CD4-positive, alpha-beta T cell treated with Interferon alpha-2 for 1 hour (primary cell): ENCODE measurements around the gene KLHL28.
A peak's percentile ranks its signal among the peaks of the same experiment; 100 is the strongest.

Experiments used
- DNase-seq, 2 donors: peaks; one replicate each; pipeline ENCODE4 v3.0.0-alpha.2; 2020 to 2022

Gene KLHL28, protein sequence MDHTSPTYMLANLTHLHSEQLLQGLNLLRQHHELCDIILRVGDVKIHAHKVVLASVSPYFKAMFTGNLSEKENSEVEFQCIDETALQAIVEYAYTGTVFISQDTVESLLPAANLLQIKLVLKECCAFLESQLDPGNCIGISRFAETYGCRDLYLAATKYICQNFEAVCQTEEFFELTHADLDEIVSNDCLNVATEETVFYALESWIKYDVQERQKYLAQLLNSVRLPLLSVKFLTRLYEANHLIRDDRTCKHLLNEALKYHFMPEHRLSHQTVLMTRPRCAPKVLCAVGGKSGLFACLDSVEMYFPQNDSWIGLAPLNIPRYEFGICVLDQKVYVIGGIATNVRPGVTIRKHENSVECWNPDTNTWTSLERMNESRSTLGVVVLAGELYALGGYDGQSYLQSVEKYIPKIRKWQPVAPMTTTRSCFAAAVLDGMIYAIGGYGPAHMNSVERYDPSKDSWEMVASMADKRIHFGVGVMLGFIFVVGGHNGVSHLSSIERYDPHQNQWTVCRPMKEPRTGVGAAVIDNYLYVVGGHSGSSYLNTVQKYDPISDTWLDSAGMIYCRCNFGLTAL

DNA sequence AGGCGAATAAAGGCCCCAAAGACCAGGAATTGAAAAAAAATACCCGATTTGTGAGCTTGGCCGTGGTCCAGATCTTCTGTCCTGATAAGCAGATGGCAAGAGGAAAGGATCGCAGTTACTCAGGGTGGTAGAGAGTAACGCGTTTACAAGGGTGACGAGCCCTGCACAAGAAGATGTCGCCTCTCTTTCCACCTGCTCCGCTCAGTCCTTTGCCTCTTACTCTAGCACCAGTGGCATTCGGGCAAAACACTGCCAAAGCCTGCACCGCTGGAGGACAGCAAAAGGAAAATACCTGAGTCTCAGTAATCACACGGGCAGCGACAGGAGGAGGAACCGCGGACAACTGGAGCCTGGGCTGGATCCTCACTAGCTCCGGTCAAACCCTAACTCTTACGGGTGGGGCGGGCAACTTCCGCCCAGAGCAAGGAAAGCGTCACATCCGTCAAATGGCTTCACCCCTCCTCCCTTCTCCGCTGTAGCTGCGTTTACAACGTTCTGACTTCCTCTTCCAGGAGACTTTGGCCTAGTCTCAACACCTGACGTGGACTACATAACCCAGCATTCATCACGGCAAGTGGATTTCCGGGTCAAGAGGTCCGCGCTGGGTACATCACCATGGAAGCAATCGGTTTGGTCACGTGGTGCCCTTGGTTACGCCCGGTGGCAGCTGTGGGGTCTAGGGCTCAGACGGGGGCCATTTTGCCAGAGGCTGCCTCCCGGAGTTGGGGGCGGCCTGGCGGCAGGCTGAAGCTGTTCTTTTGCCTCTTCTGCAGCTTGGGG, at the start of gene KLHL28, which contains the start of gene TOGARAM1:
Gene KLHL28 (minus strand): TSS at position 394 of the 780 bp plus-strand sequence. CDS start 16,019 bp downstream, outside the sequence.
Gene TOGARAM1 (plus strand): TSS at position 637 of the 780 bp plus-strand sequence. CDS start 232 bp downstream, outside the sequence.
- peak; percentile 98 to 99 for DNase-seq

DNA sequence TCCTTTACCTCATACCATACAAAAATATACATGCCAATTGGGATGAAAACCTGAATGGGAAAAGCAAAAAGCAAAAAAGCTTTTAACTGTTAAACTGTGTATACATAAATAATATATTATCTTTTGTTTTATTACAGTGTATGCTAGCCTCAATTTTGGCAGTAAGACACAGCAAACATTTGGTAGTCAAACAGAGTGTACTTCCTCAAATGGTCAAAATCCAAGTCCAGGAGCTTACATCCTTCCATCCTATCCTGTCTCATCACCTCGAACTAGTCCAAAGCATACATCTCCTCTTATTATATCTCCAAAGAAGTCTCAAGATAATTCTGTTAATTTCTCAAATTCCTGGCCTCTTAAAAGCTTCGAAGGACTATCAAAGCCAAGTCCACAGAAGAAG, 42.2 kb upstream of the KLHL28 start:
- no peak for DNase-seq

DNA sequence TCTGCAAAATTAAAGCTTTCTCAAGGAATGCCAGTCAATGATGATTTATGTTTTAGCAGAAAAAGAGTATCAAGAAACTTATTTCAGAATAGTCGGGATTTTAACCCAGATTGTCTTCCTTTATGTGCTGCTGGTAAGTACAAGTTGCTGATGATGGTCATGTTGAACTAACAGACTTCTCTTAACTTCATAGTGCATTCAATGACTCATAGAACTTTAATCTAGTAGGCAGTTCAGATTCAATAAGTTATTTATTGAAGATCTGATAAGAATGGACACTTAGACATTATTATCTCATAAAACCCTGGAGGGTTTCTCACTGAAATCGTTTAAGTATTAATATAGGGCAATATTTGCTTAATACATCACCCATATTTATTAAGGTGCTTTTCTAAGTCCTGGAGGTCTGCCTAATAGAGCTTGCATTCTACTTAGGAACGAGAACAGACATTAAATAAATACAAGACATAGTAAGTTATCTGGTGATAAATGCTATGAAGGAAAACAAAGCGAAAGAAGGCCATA, 34.1 kb upstream of the KLHL28 start:
- DNase-seq: no peak

DNA sequence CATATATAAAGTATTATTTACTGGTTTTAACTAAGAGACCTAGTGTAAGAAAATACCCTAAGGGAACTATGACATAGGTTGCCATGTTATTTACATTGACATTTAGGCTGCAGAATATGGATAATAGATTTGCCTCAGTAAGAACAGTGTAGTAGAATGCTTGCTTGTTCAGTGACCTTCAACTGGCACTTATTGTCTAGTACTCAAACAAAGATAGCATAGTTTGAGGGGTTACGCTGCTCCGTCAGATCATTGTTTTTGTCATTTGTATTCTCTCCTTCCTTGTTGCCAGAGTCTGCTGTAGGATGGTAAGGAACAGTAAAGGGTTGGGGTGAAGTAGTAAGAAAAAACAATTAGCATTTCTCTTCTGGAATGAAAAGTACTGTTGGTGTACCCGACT, 33.4 kb upstream of the KLHL28 start:
- DNase-seq: no peak

DNA sequence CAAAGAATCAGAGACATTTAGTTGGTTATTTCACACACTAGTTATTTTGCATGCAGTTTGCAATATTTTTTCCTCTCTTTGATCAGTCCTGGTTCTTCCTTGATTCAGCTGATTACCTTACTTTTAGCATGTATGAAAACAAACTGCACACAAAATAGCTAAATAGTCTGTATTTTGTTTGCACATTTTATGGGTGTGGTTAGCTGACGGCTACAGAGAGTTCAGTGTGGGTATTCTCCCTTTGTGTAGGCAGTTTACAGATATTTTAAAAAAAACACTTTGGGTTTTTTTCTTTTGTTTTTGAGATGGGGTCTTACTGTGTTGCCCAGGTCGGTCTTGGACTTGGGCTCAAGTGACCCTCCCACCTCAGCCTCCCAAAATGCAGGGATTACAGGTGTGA, 28.8 kb upstream of the KLHL28 start:
- DNase-seq: no peak

DNA sequence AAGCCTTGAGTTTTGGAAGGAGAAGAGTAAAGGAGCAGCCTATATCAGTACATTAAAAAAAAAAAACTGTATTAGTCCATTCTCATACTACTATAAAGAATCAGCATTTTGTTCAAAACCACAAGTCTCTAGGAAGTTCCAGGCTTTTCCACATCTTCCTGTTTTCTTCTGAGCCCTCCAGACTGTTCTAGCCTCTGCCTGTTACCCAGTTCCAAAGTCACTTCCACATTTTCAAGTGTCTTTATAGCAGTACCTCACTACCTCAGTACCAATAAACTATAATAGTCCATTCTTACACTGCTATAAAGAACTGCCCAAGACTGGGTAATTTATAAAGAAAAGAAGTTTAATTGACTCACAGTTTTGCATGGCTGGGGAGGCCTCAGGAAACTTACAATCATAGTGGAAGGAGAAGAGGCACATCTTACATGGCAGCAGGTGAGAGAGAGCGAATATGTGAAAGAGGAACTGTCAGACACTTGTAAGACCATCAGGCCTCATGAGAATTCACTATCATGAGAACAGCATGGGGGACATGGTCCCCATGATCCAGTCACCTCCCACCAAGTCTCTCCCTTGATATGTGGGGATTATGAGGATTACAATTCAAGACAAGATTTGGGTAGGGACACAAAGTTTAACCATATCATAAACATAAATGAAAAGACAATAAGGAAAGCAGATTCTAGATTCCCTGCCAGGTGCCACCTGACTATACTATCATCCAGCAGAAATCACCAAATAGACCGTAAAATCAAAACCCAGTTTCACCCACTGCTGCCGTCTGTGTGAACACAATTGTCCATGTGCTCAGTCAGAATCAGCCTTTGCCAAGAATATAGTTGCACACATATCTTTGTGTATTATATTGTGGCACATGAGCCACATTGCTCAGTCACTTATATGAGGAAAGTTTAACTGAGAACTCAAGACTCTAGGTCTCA, 28.0 kb upstream of the KLHL28 start:
- no peak for DNase-seq

DNA sequence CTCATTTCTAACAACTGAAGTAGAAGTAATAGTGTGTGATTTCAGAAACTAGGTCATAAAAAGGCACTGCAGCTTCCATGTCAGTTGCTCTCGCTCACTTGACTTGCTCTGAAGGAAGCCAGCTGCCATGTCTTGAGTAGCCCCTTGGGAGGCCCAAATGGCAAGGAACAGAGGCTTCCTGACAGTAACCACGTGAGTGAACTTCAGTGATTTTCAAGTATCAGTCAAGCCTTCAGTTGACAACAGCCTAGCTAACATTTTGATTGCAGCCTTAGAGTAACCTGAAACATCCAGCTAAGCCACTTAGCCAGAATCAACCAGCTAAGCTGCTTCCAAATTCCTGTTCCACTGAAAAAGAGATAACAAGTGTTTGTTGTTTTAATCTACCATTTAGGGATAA, 26.9 kb upstream of the KLHL28 start:
- no peak for DNase-seq

DNA sequence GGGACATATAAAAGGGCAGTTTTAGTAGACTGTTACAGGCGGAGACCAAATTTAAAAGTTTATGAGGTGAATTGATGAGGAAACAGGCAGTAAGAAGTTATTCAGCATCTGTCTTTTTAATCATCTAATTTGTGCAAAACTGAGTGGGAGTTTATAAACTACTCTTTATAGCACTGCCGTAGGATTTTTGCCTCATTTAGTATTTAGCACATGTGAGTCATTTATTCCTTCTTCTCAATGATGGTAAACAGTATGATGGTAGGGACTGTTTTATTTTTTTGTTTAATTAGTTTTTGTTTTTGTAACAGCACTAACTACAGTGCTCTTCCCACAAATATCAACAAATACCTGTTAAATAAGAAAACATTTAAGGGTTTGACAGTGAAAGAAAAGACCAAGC, 20.8 kb upstream of the KLHL28 start:
- no peak for DNase-seq

DNA sequence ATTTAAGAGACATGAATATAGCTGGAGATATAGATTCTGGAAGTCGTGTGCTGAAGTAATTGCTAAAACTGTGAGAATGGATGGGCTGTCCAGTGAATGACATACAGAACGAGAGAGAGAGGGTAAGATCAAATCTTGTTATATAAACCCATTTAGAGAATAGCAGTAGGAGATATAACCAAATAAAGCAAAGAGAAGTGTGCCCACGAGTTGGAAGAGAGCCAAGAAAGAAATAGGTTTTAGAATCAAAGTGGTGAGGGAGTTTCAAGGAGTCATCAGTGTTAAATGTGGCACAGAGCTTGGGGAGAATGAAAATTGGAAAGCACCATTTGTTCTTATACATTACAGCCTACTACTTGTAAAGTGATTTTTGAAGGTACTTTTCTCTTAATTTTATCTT, 19.5 kb upstream of the KLHL28 start:
- no peak for DNase-seq

DNA sequence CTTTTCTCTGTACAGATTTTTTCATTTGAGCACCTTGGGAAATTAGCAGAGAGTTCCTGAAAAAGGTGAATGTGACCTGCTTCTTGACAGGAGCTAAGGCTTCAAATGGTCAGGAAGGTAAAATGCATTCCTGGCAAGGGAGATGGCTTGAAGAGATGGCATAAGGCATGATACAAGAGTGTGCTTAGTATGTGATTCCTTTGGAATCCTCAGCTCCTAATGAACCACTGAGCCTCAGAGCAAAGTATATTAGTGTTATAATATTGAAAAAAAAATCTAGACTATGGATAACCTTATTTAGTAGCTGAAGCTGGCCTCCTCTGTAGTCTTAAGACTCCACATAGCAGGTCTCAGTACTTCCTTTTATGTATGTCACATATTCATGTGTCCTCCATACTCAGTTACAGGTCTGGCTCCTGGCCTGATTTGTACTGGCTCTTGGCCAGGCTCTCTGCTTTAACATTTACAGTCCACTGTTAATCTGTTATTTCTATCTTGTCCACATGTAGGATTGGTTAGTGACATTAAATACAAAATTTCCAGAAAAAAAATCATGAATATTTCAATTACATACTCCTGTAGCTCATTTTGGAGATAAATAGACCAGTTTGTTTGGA, 18.1 kb upstream of the KLHL28 start:
- DNase-seq: no peak

DNA sequence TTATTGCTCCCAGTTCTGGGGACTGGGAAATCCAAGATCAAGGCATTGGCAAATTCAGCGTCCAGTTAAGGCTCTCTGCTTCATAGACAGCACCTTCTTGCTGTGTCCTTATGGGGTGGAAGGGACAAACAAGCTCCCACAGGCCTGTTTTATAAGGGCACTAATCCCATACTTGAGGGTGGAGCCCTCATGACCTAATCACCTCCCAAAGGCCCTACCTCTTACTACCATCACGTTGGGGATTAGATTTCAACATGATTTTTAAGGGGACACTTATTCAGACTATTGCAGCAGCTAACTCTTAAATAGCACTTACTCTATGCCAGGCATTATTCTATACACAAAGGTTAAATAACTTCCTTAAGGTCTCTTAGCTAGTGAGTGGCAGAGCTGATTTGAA, 17.5 kb upstream of the KLHL28 start:
- no peak for DNase-seq

DNA sequence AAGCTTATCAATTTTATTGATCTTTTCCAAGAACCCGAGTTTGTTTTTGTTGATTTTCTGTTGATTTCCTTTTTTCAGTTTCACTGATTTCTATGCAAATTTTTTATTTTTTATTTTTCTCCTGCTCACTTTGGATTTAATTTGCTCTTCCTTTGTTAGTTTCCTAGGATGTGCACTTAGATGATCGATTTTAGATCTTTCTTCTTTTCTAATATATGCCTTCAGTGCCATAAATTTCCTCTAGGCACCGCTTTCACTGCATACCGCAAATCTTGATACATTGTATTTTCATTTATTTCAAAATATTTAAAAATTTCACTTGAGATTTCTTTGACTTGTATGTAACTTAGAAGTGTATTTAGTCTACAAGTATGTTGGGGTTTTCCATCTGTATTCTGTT, 9.7 kb upstream of the KLHL28 start:
- DNase-seq: no peak

DNA sequence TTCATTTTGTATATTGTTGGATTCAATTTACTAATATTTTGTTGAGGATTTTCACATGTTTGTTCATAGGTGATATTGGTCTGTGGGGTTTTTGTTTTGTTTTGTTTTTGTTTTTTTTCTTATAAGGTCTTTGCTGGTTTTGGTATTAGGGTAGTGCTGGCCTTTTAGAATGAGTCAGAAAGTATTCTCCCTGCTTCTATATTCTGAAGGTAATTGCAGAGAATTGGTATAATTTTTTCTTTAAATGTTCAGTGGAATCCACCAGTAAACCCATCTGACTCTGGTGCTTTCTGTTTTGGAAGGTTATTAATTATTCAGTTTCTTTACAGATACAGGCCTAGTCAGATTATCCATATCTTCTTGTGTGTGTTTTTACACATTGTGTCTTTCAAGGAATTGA, 9.2 kb upstream of the KLHL28 start:
- DNase-seq: no peak

DNA sequence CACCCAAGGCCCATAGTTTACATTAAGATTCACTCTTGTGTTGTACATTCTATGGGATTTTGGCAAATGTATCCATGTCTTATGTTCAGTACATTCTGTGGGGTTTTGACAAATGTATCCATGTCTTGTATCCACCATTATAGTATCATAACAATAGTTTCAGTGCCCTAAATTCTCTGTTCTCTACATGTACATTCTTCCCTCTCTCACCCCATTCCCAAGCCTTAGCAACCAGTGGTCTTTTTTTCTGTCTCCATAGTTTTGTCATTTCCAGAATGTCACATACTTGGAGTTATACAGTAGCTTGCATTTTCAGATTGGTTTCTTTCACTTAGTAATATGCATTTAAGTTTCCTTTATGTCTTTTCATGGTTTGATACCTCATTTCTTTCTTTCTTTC, 7.0 kb upstream of the KLHL28 start:
- DNase-seq: no peak

DNA sequence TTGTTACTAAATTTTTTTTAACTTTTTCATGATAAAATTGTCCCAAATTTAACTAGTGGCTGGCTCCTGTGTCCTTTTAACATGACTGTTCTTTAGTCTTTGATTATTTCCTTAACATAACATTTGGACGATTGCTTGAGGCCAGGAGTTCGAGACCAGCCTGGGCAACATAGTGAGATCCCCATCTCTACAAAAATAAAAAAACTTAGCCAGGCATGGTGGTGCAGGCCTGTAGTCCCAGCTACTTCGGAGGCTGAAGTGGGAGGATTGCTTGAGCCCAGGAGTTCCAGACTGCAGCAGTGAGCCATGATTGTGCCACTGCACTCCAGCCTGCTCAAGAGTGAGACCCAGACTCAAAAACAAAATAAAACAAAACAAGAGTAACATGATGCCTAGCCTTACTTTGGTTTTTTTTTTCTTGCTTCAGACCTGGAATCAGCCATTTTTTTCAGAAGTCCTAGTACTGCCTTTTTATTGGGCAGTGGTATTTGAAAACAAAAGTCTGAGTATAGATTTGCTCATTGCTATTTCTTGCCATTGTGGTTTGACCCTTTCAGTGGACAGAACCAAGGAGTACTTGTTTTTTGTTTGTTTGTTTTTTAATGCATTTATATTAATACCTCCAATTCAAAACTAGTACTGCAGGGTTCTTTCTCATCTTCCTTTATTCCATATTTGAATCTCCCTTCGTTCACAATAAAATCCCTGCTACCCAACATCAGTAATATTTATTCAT, 5.0 kb upstream of the KLHL28 start:
- no peak for DNase-seq

DNA sequence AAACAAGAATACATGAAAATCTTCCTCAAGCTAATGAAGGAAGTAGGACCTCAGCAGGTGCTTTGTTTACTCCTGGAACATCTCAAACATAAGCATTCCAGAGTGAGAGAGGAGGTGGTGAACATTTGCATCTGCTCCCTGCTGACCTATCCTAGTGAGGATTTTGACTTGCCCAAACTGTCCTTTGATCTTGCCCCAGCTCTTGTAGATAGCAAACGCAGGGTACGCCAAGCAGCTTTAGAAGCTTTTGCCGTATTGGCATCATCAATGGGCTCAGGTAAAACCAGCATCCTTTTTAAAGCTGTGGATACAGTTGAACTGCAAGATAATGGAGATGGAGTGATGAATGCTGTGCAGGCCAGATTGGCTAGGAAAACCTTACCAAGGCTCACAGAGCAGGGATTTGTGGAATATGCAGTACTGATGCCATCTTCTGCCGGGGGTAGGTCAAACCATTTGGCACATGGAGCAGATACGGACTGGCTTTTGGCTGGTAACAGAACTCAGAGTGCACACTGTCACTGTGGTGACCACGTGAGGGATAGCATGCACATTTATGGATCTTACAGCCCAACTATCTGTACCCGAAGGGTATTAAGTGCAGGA, 2.1 kb upstream of the KLHL28 start:
- no peak for DNase-seq

DNA sequence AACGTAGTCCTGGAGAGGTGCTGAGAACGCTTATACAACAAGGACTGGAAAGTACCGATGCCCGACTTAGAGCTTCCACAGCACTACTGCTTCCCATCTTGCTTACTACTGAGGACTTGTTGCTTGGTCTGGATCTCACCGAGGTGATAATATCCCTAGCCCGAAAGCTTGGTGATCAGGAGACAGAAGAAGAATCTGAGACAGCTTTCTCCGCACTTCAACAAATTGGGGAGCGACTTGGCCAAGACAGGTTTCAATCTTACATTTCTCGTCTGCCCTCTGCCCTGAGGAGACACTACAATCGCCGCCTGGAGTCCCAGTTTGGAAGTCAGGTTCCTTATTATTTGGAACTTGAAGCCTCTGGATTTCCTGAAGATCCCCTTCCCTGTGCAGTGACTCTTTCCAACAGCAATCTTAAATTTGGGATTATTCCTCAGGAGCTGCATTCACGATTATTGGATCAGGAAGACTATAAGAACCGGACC, 1.3 kb upstream of the KLHL28 start:
- no peak for DNase-seq

DNA sequence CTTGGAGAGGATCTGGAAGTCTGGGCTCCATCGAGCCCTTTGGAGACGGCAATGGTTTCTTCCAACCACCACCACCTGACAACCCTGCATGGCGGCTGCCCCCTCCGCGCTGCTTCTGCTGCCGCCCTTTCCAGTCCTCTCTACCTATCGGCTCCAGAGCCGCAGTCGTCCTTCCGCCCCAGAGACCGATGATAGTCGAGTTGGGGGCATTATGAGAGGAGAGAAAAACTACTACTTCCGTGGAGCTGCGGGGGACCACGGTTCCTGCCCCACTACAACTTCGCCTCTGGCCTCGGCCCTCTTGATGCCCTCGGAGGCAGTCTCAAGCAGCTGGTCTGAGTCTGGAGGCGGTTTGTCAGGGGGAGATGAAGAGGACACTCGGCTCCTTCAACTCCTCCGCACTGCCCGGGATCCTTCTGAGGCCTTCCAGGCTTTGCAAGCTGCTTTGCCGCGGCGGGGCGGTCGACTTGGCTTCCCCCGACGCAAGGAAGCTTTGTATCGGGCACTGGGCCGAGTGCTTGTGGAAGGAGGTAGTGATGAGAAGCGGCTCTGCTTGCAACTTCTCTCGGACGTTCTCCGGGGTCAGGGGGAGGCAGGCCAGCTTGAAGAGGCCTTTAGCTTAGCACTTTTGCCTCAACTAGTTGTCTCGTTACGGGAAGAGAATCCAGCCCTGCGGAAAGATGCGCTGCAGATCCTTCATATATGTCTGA, 742 bp upstream of the KLHL28 start:
- DNase-seq: no peak

DNA sequence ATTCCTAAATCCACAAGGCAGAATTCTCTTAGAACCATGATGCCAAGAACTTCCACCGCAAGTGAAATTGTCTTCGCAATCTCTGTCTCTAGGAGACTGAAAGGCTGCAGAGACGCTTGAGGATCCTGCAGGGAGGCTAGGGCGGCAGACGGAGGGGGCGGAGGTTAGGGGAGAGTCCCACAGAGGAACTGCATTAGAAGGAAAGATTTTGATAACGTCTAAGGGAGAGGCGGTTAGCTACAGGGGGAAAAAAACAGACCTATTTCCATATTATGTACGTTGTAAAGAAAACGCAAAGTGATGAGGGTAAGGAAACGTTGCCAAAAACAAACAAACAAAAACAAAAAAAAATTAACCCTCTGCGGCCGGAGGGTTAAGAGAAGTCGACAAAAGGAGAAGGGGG, 595 bp downstream of the KLHL28 start:
- peak; percentile 35 to 59 for DNase-seq

DNA sequence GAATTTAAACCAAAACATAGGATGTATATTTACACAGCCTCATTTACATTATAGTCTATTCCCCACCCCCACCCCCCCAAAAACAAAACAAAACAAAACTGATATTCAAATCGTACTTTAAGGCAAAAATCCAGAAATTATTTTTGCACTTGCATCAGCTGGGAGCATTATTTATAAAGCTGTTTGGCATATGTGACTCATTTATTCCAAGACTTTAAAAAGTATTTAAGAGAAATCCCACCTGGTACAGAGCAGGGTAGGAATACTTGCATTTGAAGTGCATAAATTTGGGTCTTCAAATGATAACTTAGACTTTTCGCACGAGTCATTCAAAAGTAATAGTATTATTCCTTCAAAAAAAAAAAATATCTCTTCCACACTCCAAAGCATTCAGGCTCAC, 1.1 kb downstream of the KLHL28 start:
- DNase-seq: no peak
